HG02852 (cell line): ENCODE measurements around the gene UNC50.

Source experiments
- ATAC-seq: cut with Tn5 transposase; IDR thresholded peaks from one replicate; pipeline ENCODE4 v1.9.1; 2021; ENCODE audit warnings: mild to moderate bottlenecking, moderate library complexity; ENCODE audit not compliant: unreplicated experiment

The UNC50 gene

GRCh38 chr2:98608116-98608961, at the start of gene UNC50, which contains the start of gene COA5:
UNC50 (plus strand) TSS chr2:98608589; CDS start chr2:98609760, 1,171 bp downstream.
COA5 (minus strand) TSS chr2:98608512; CDS start chr2:98608405, 107 bp downstream.
- peak; percentile 83 for ATAC-seq

GRCh38 chr2:98558852-98559530, 49.4 kb upstream of the UNC50 start:
- ATAC-seq = no peak

- ATAC-seq = no peak
These were observed 48.8 kb upstream of the UNC50 start for GRCh38 chr2:98559581-98559980.

- ATAC-seq = no peak
These were observed 48.1 kb upstream of the UNC50 start for GRCh38 chr2:98560256-98560771.

GRCh38 chr2:98561018-98561417, 47.4 kb upstream of the UNC50 start:
- ATAC-seq = no peak

GRCh38 chr2:98561902-98562695, 46.3 kb upstream of the UNC50 start:
- ATAC-seq = no peak

- ATAC-seq = no peak
These were observed 45.0 kb upstream of the UNC50 start for GRCh38 chr2:98563394-98563793.

GRCh38 chr2:98564541-98565132, 43.8 kb upstream of the UNC50 start:
- no peak for ATAC-seq

- no peak for ATAC-seq
These were observed 43.0 kb upstream of the UNC50 start for GRCh38 chr2:98565286-98565860.

- no peak for ATAC-seq
These were observed 42.4 kb upstream of the UNC50 start for GRCh38 chr2:98565941-98566340.

GRCh38 chr2:98568161-98568956, 40.0 kb upstream of the UNC50 start:
- ATAC-seq = no peak

- ATAC-seq = peak; percentile 71
These were observed 39.1 kb upstream of the UNC50 start for GRCh38 chr2:98569197-98569793.

GRCh38 chr2:98569915-98570314, 38.5 kb upstream of the UNC50 start:
- ATAC-seq = no peak

GRCh38 chr2:98570356-98570755, 38.0 kb upstream of the UNC50 start:
- ATAC-seq = no peak

- ATAC-seq = no peak
These were observed 37.2 kb upstream of the UNC50 start for GRCh38 chr2:98571121-98571701.

- no peak for ATAC-seq
These were observed 36.6 kb upstream of the UNC50 start for GRCh38 chr2:98571796-98572195.

GRCh38 chr2:98572211-98572610, 36.2 kb upstream of the UNC50 start:
- no peak for ATAC-seq

GRCh38 chr2:98572676-98573075, 35.7 kb upstream of the UNC50 start:
- no peak for ATAC-seq

GRCh38 chr2:98573426-98573825, 35.0 kb upstream of the UNC50 start:
- ATAC-seq = no peak
